RWPE1 (cell line): Measurements from ENCODE around the gene OPALIN.
"Not testable (repeated sequence)": the region's sequence is repeated elsewhere in the genome, so short reads cannot be mapped to it uniquely, and the experiment has no call there.

Source experiments
- CTCF ChIA-PET: fragments of 350-600 bp; sonication (Branson Sonifier 250); formaldehyde crosslinking; extraction: SDS; loops from one replicate; lab custom pipeline; 2021; lab: Yijun Ruan, JAX
- POLR2A ChIA-PET: fragments of 400-600 bp; formaldehyde crosslinking; extraction: SDS; loops from one replicate; lab custom pipeline; 2020; ENCODE audit warnings: antibody characterized with exemption; ENCODE audit not compliant: low non-redundant PET; lab: Yijun Ruan, JAX
- DNase-seq: peaks from one replicate; pipeline ENCODE4 v3.0.0; 2012; ENCODE audit warnings: low spot score
- H3K27ac ChIP-seq: fragments of 450-650 bp; 2 replicates; pipeline ENCODE4 v1.5.1; 2017
- TF ChIP-seq, protein P1 (sequence below): fragments of 450-650 bp; conservative IDR thresholded peaks from 2 replicates; pipeline ENCODE4 v1.5.1; 2017; ENCODE audit warnings: low read depth, mild to moderate bottlenecking

OPALIN gene

DNA sequence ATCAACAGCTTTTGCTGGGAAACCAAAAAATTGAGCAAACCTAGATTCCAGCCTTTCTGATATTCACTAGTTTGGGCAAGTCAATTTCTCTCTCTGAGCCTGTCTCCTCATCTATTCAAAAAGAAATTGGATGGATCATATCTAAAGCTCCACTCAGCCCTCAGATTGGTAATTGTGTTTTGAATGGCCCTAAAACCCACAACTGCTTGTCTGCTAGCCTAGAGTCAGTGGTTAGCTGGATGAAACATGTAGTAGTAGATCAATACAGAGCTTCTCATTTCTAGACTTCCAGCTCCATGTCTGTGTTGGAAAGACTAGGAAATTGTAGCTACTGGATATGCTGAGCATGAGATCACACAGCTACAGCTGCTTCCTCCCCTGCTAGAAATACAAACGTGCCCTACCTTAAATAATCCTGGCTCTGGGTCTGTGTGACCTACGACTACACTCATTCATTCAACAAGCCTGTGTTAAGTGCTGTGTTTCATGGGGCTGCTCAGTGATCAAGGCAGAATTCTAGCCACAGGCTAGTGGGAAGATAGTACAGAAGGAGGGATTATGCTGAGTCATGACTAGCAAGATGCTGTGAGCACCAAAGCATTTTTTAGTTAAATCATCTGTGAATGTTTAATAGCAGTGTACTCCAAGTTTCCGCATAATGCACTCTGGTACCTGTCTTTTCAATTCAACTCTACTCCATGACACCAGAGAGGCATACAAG lies 38.9 kb downstream of the OPALIN start:
- H3K27ac ChIP-seq: no peak overlapping the region
- TF ChIP-seq, protein P1, sequence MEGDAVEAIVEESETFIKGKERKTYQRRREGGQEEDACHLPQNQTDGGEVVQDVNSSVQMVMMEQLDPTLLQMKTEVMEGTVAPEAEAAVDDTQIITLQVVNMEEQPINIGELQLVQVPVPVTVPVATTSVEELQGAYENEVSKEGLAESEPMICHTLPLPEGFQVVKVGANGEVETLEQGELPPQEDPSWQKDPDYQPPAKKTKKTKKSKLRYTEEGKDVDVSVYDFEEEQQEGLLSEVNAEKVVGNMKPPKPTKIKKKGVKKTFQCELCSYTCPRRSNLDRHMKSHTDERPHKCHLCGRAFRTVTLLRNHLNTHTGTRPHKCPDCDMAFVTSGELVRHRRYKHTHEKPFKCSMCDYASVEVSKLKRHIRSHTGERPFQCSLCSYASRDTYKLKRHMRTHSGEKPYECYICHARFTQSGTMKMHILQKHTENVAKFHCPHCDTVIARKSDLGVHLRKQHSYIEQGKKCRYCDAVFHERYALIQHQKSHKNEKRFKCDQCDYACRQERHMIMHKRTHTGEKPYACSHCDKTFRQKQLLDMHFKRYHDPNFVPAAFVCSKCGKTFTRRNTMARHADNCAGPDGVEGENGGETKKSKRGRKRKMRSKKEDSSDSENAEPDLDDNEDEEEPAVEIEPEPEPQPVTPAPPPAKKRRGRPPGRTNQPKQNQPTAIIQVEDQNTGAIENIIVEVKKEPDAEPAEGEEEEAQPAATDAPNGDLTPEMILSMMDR: no peak
- ChIA-PET CTCF (interaction anchor here (0.6 to 1.1 kb wide), 4 partner anchors 15 to 812 kb away, joined by 3 to 4 read pairs (median 3); no protein-coding TSS in a partner anchor), POLR2A (no interaction called here)
- no peak for DNase-seq

DNA sequence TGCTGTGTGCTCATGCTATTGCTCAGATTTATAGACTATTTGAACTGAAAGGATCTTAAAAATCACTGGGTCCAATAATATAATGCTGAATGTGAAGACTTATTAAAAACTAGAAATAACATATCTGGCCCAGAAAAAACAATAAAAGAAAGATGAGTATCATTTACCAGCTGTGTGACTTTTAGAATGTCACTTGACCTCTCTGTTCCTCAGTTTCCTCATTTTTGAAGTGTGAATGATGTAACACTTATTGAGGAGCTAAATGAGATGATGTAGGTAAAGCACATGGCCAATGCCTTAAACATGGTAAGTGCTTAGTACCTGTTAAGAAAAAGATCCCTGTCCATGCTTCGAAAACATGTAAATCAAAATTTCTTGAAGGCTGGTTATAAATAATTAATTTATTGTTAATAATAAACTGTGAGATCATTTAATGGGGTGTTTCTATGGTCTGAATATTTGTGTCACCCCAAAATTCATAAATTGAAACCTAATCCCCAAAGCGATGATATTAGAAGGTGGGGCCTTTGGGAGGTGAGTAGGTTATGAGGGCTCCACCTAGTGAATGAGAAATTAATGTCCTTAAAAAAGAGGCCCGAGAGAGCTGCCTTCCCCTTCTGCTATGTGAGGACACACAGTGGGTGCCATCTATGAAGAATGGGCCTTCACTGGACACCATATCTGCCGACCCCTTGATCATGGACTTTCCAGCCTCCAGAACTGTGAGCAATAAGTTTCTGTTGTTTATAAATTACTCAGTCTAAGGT lies 41.6 kb downstream of the OPALIN start:
- TF ChIP-seq, protein P1: no peak
- DNase-seq: no peak
- POLR2A ChIA-PET: no interaction called here
- H3K27ac ChIP-seq: no peak overlapping the region
- CTCF ChIA-PET: interaction anchor here (0.6 to 1.4 kb wide), 5 partner anchors 10 to 88 kb away, joined by 3 to 7 read pairs (median 3); no protein-coding TSS in a partner anchor

DNA sequence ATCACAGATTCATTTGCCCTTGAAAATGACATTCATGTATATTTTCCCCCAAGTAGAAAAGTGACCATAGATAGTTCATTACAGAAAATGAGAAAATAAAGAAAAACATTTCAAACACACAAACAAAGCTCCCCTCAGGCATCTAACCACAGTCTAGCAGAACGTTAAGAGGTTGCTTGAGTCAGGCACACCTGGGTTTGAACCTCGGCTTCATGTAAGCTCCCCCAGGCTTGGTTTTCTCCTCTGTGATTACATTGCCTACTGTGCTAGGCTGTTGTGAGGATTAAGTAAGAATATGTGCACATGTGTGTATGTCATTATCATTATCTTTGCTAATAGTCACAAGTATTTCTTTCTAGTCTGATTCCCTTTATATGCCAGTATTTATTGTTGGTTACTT lies 45.5 kb downstream of the OPALIN start:
- H3K27ac ChIP-seq: no peak overlapping the region
- ChIA-PET POLR2A (no interaction called here), CTCF (no interaction called here)
- TF ChIP-seq, protein P1: no peak
- DNase-seq: no peak

DNA sequence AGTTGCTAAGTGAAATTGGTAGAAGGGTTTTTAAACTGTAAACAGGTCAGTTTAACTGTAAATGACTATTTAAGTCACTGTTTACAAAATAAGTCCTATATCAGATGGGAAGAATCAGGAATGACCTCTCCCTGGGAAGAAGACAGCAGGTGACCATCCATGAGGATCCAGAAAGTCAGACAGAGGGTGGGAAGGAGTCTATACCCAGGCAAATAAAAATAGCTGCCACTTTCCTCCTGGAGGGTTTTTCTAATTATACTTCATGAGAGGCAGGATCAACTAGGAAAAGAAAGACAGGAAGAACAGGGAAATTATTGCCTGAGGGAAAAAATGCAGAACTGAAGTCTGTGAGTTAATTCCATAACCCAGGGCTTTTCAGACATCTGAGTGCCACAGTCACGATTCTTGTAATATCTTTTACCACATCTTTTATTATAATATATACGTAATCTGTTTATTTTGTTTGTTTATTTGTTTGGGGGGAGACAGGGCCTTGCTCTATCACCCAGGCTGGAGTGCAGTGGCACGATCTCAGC lies 47.6 kb downstream of the OPALIN start:
- ChIA-PET POLR2A (no interaction called here), CTCF (interaction anchor here (0.6 to 0.7 kb wide), 2 partner anchors 82 to 1492 kb away, joined by 4 to 5 read pairs; no protein-coding TSS in a partner anchor)
- no peak for DNase-seq
- H3K27ac ChIP-seq: no peak overlapping the region
- TF ChIP-seq, protein P1: no peak

DNA sequence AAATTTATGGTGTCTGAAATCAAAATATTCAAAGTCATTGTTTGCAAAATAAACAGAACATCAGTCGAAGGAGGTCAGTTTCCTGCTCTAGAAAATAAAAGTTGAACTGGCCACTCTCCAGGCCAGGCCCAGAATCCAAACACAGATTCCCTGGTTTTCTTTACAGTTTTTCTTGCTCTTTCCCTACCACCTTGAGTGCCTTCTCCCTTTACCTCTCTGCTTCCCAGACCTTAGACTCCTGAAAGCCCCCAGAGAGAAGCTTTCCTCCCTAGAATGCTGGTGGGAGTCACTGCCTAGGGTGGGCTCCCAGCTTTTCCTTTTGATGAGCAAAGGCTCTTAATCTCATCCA lies 48.5 kb downstream of the OPALIN start:
- no peak overlapping the region for H3K27ac ChIP-seq
- CTCF ChIA-PET: no interaction called here
- TF ChIP-seq, protein P1: no peak
- no peak for DNase-seq
- POLR2A ChIA-PET: no interaction called here

DNA sequence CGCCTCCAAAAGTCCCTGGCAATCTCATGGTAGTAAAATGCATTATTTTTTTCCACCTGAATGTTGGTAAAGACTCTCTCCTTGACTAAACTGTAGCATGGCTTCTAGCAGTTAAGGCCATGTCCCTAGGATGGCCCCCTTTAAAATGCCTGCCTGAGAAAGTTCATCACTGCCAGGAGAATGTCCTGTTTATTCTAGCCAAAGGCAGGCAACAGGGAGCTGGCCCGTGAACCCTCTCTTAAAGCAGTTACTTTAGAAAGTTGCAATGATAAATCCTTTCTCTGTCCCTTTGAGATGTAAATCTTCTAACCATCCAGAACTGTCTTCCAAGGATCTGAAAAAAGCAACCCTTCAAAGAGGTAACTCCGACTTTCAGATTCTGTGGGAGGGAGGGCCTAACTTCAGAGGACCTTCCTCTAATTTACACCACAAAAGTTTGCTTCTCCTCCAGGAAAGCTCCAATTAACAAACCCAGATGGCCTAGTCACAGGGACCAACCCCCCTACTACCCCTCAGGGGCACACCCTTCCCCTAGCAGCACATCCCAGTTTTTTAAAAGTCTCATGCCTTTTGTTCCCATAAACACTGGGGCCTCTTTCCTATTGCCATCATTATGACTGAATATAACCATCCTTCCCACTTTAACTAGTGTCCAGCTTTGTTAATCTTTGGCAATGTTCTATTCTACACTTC lies 49.0 kb downstream of the OPALIN start:
- CTCF ChIA-PET: no interaction called here
- DNase-seq: no peak
- POLR2A ChIA-PET: no interaction called here
- TF ChIP-seq, protein P1: no peak
- H3K27ac ChIP-seq: no peak overlapping the region

DNA sequence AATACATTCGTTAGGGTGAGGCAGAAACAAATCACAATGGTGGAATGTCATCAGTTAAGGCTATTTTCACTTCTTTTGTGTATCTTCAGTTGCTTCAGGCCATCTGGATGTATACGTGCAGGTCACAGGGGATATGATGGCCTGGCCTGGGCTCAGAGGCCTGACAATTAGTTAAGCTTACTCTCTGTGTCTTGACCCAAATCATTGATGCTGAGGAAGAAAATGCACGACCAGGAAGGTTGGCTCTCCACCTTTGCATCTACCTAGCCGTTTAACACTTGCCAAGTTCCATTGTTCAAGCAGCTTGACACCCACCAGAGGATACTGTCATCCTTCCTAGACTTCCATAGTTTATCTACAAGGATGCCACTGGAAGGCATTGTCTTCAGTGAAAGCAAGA lies 49.9 kb downstream of the OPALIN start:
- H3K27ac ChIP-seq, POLR2A ChIA-PET, CTCF ChIA-PET, DNase-seq: not testable (repeated sequence)
